ENCODE measurements around the gene NXF3. TPM values are rescaled to one million over a fixed set of nuclear protein-coding genes. Genes with fewer than 3 reads are reported as not detected.

The NXF3 gene
- total RNA-seq, 1 experiment from 2014 or later: not detected

DNA sequence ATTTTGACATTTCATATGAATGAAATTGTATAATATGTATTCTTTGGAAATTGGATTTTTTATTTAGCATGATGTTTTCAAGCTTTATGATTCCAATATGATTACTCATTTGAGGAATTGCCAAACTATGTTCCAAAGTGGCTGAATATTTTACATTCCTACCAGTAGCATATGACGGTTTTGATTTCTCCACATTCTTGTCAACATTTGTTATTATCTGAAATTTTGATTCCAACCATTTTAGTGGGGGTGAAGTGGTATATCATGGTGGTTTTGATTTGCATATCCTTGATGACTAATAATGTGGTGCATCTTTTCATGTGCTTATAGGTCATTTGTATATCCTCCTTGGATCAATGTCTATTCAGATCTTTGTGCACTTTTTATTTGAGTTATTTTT is 26.3 kb downstream of the NXF3 start:
- Mint-ChIP-seq H3K27me3 (ENCODE audit: low read depth) (peaks cover 7% of the 10 kb centered on the region; the same call in 1 of the 2 replicates), H3K36me3 (ENCODE audit: insufficient read depth in 1 of 3, low read depth in 3 of 3) (peaks cover 0 to 11% (median 5%) of the 10 kb centered on the region in 3 experiments; a peak in 5 of 7 replicates), H3K9me3 (peaks cover 48 to 73% of the 10 kb centered on the region in 2 experiments), H3K27ac (no peak overlapping the region), H3K4me3 (no peak overlapping the region), H3K4me1 (peaks cover 0 to 3% of the 10 kb centered on the region in 2 experiments; a peak in 2 of 4 replicates)
- Histone ChIP-seq H3K27ac (ENCODE audit: insufficient read length, low read depth, low read length) (no peak overlapping the region), H4K8ac (replicated peaks; ENCODE audit: insufficient read length, low read depth, low read length) (no peak overlapping the region), H3K23ac (ENCODE audit: insufficient read length, low read depth, low read length) (no peak overlapping the region), H4K5ac (ENCODE audit: insufficient read length, low read depth, low read length) (no peak overlapping the region), H3K4me1 (ENCODE audit: insufficient read depth, low read length) (no peaks in the 10 kb centered on the region), H3K79me2 (ENCODE audit: insufficient read depth, low read length) (no peaks in the 10 kb centered on the region), H3K56ac (ENCODE audit: insufficient read length, low read depth, low read length) (no peak overlapping the region), H2BK15ac (ENCODE audit: low read depth, low read length) (no peak overlapping the region), H4K91ac (ENCODE audit: insufficient read length, low read depth, low read length) (no peak overlapping the region), H2AFZ (ENCODE audit: low read length) (no peak overlapping the region), H3K4me2 (ENCODE audit: insufficient read depth, insufficient read length, low read length) (no peak overlapping the region), H3K27me3 (ENCODE audit: insufficient read depth, low read length) (no peaks in the 10 kb centered on the region), H2BK5ac (ENCODE audit: insufficient read length, low read length) (no peak overlapping the region), H3K18ac (ENCODE audit: insufficient read length, low read depth, low read length) (no peak overlapping the region), H2BK20ac (ENCODE audit: low read depth, low read length, poor library complexity, severe bottlenecking) (no peak overlapping the region), H3K14ac (ENCODE audit: insufficient read depth, low read length) (no peak overlapping the region), H3K23me2 (ENCODE audit: insufficient read length, low read depth, low read length, poor library complexity, severe bottlenecking) (no peaks in the 10 kb centered on the region), H3K9me3 (ENCODE audit: control insufficient read depth, low read depth, low read length) (peaks cover 13% of the 10 kb centered on the region), H3K79me1 (ENCODE audit: insufficient read depth, low read depth, low read length, poor library complexity, severe bottlenecking) (no peaks in the 10 kb centered on the region), H4K20me1 (ENCODE audit: control insufficient read depth, insufficient read depth, insufficient read length) (no peaks in the 10 kb centered on the region), H3K4ac (ENCODE audit: low read depth, low read length) (no peak overlapping the region), H3K9ac (ENCODE audit: extremely low read depth, insufficient read length, low read length) (no peak overlapping the region), H2BK120ac (ENCODE audit: low read depth, low read length, poor library complexity, severe bottlenecking) (no peak overlapping the region), H2BK12ac (ENCODE audit: insufficient read length, low read depth, low read length) (no peak overlapping the region), H3T11ph (ENCODE audit: low read length) (no peak overlapping the region), H2AK5ac (ENCODE audit: insufficient read length, low read length) (no peak overlapping the region)
- TF ChIP-seq, protein P1, sequence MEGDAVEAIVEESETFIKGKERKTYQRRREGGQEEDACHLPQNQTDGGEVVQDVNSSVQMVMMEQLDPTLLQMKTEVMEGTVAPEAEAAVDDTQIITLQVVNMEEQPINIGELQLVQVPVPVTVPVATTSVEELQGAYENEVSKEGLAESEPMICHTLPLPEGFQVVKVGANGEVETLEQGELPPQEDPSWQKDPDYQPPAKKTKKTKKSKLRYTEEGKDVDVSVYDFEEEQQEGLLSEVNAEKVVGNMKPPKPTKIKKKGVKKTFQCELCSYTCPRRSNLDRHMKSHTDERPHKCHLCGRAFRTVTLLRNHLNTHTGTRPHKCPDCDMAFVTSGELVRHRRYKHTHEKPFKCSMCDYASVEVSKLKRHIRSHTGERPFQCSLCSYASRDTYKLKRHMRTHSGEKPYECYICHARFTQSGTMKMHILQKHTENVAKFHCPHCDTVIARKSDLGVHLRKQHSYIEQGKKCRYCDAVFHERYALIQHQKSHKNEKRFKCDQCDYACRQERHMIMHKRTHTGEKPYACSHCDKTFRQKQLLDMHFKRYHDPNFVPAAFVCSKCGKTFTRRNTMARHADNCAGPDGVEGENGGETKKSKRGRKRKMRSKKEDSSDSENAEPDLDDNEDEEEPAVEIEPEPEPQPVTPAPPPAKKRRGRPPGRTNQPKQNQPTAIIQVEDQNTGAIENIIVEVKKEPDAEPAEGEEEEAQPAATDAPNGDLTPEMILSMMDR (conservative IDR thresholded peaks at IDR 0.05): no peak
- WGBS (ENCODE audit: extremely low coverage, insufficient read length, low lambda C conversion rate): no CpG with 5 or more reads among the region's 1 CpG
- no peak for DNase-seq
